Fibroblast of lung (primary cell): Measurements from ENCODE around the gene SEPHS1. TPM values are rescaled to one million over a fixed set of nuclear protein-coding genes. Genes with fewer than 3 reads are reported as not detected.

Experiments used
- DNase-seq, 2 donors: peaks; one replicate each; pipeline versions ENCODE4 v3.0.0 to v3.0.0-alpha.2; 2010; ENCODE audit warnings: low read depth in 2 of 2
- H2AFZ ChIP-seq: 2 replicates; pipeline ENCODE4 v1.5.1; 2012; ENCODE audit warnings: low read length, control low read depth, inconsistent platforms
- H3K27ac ChIP-seq: 2 replicates; pipeline ENCODE4 v1.5.1; 2011; ENCODE audit warnings: low read length, control low read depth; ENCODE audit not compliant: insufficient read depth
- H3K27me3 ChIP-seq: 2 replicates; pipeline ENCODE4 v1.5.1; 2011; ENCODE audit warnings: mild to moderate bottlenecking, low read length; ENCODE audit not compliant: control insufficient read depth, insufficient read depth
- H3K36me3 ChIP-seq: 2 replicates; pipeline ENCODE4 v1.5.1; 2011; ENCODE audit warnings: low read length; ENCODE audit not compliant: control insufficient read depth, insufficient read depth
- H3K4me1 ChIP-seq: 2 replicates; pipeline ENCODE4 v1.5.1; 2011; ENCODE audit warnings: low read length; ENCODE audit not compliant: control insufficient read depth, insufficient read depth; ENCODE audit errors: extremely low read depth
- H3K4me2 ChIP-seq: 2 replicates; pipeline ENCODE4 v1.5.1; 2011; ENCODE audit warnings: low read length, control low read depth; ENCODE audit not compliant: insufficient read depth; ENCODE audit errors: extremely low read depth
- H3K4me3 ChIP-seq, 4 experiments: fragments of 200-600 bp in 1 of 4; sonication (generic) in 1 of 4; replicated peaks in 1 of 4; 2 replicates each; pipeline ENCODE4 v1.5.1; 2011 to 2016; ENCODE audit warnings: low read length in 4 of 4, low read depth in 3 of 4, mild to moderate bottlenecking in 3 of 4, control low read depth in 2 of 4, inconsistent platforms in 1 of 4, mixed read lengths in 1 of 4; ENCODE audit not compliant: insufficient read depth in 1 of 4; ENCODE audit errors: control extremely low read depth in 1 of 4
- H3K79me2 ChIP-seq: 2 replicates; pipeline ENCODE4 v1.5.1; 2012; ENCODE audit warnings: mild to moderate bottlenecking, low read length, inconsistent platforms; ENCODE audit not compliant: control insufficient read depth, insufficient read depth
- H3K9ac ChIP-seq: 2 replicates; pipeline ENCODE4 v1.5.1; 2011; ENCODE audit warnings: mild to moderate bottlenecking, low read length, control low read depth; ENCODE audit not compliant: insufficient read depth
- H3K9me3 ChIP-seq: 2 replicates; pipeline ENCODE4 v1.5.1; 2012; ENCODE audit warnings: low read depth, low read length; ENCODE audit not compliant: control insufficient read depth, insufficient read depth
- H4K20me1 ChIP-seq: 2 replicates; pipeline ENCODE4 v1.5.1; 2011; ENCODE audit warnings: low read length; ENCODE audit not compliant: control insufficient read depth, insufficient read depth; ENCODE audit errors: extremely low read depth
- CTCF ChIP-seq, 2 donors: IDR thresholded peaks in 1 of 2; conservative IDR thresholded peaks in 1 of 2; 1 replicate in 1 of 2; 2 replicates in 1 of 2; pipeline ENCODE4 v1.5.1; 2011 to 2012; ENCODE audit warnings: low read length in 2 of 2, control low read depth in 1 of 2, inconsistent platforms in 1 of 2, low read depth in 1 of 2, mild to moderate bottlenecking in 1 of 2
- EZH2 ChIP-seq: IDR thresholded peaks from 2 replicates; pipeline ENCODE4 v1.5.1; 2012; ENCODE audit warnings: low read length, control low read depth, mild to moderate bottlenecking; ENCODE audit errors: missing control alignments
- polyA plus RNA-seq, 2 donors: library from polyadenylated mRNA; depleted of rRNA in 1 of 2; stranded (reverse) in 1 of 2; unstranded in 1 of 2; fragments of >200 nt; gene quantifications; 2 replicates each; pipeline ENCODE4 v1.2.1, GENCODE V29; 2011 to 2012; ENCODE audit warnings: missing spikeins in 1 of 2
- total RNA-seq: library from RNA; depleted of rRNA; stranded (reverse); fragments of >200 nt; gene quantifications from 2 replicates; pipeline ENCODE4 v1.2.1, GENCODE V29; 2014

SEPHS1 gene
- total and polyA plus RNA-seq, 2 donors (not counting 1 experiment from before 2014, with no cell fraction given), result 27.4 to 50.6 TPM

GRCh38 chr10:13390604-13391522, 42.8 kb upstream of the SEPHS1 start:
- Histone ChIP-seq H3K79me2 (no peaks in the 10 kb centered on the region), H3K4me2 (no peak overlapping the region), H3K36me3 (no peaks in the 10 kb centered on the region), H3K27me3 (peaks cover 7% of the 10 kb centered on the region), H3K9ac (no peak overlapping the region), H4K20me1 (no peaks in the 10 kb centered on the region), H3K4me1 (no peaks in the 10 kb centered on the region), H3K4me3 (peak overlapping the region in 1 of 4 experiments; percentile 2), H2AFZ (no peak overlapping the region), H3K9me3 (no peaks in the 10 kb centered on the region), H3K27ac (no peak overlapping the region)
- DNase-seq, result peak in 1 of 2 donors; percentile 33
- TF ChIP-seq EZH2 (no peak), CTCF (conservative IDR thresholded peaks at IDR 0.05 in 1 of 2, IDR thresholded peaks at IDR 0.05 in 1 of 2; ENCODE audit: low read depth in 1 of 2, low read length in 2 of 2) (no peak)

GRCh38 chr10:13388478-13389230, 40.6 kb upstream of the SEPHS1 start:
- no peaks in the 10 kb centered on the region for H3K9me3 ChIP-seq
- no peaks in the 10 kb centered on the region for H3K79me2 ChIP-seq
- H3K9ac ChIP-seq, result no peak overlapping the region
- H3K4me1 ChIP-seq, result no peaks in the 10 kb centered on the region
- no peak overlapping the region for H3K27ac ChIP-seq
- no peaks in the 10 kb centered on the region for H4K20me1 ChIP-seq
- H2AFZ ChIP-seq, result no peak overlapping the region
- H3K36me3 ChIP-seq, result no peaks in the 10 kb centered on the region
- H3K27me3 ChIP-seq, result peaks cover 7% of the 10 kb centered on the region
- no peak for DNase-seq
- no peak overlapping the region for H3K4me3 ChIP-seq
- H3K4me2 ChIP-seq, result no peak overlapping the region
- TF ChIP-seq EZH2 (no peak), CTCF (conservative IDR thresholded peaks at IDR 0.05 in 1 of 2, IDR thresholded peaks at IDR 0.05 in 1 of 2; ENCODE audit: low read depth in 1 of 2, low read length in 2 of 2) (no peak)

GRCh38 chr10:13386021-13386420, 37.9 kb upstream of the SEPHS1 start:
- Histone ChIP-seq H3K4me3 (no peak overlapping the region), H3K4me2 (no peak overlapping the region)
- DNase-seq, result no peak

More at GRCh38 chr10:13386021-13386420, 37.9 kb upstream of the SEPHS1 start:
- no peak overlapping the region for H2AFZ ChIP-seq
- peaks cover 18% of the 10 kb centered on the region for H3K27me3 ChIP-seq
- peaks cover 2% of the 10 kb centered on the region for H3K4me1 ChIP-seq
- H4K20me1 ChIP-seq, result no peaks in the 10 kb centered on the region
- H3K27ac ChIP-seq, result no peak overlapping the region
- no peaks in the 10 kb centered on the region for H3K9me3 ChIP-seq
- TF ChIP-seq CTCF (conservative IDR thresholded peaks at IDR 0.05 in 1 of 2, IDR thresholded peaks at IDR 0.05 in 1 of 2; ENCODE audit: low read depth in 1 of 2, low read length in 2 of 2), result no peak
- no peak for TF ChIP-seq EZH2
- no peaks in the 10 kb centered on the region for H3K36me3 ChIP-seq
- no peak overlapping the region for H3K9ac ChIP-seq
- H3K79me2 ChIP-seq, result no peaks in the 10 kb centered on the region
